Coronary artery (tissue), 2 donors: ENCODE results near the gene NFKBIL1.

ENCODE experiments used
- DNase-seq: peaks from one replicate; pipeline ENCODE4 v3.0.0-alpha.2; 2017; ENCODE audit warnings: low spot score
- H3K27ac ChIP-seq, 2 donors: fragments of 200-600 bp; sonication (generic); one replicate each; pipeline ENCODE4 v1.5.1; 2016 to 2019
- H3K4me3 ChIP-seq: fragments of 200-600 bp; sonication (generic); 2 replicates; pipeline ENCODE4 v1.5.1; 2016; ENCODE audit warnings: mild to moderate bottlenecking, moderate library complexity
- CTCF ChIP-seq: fragments of 200-600 bp; sonication (generic); IDR thresholded peaks from one replicate; pipeline ENCODE4 v1.5.1; 2019; ENCODE audit warnings: antibody characterized with exemption

Gene NFKBIL1

GRCh38 chr6:31534521-31535040 lies 12.8 kb upstream of the NFKBIL1 start:
- TF ChIP-seq CTCF, result no peak
- DNase-seq, result no peak

GRCh38 chr6:31535538-31536324 lies 11.7 kb upstream of the NFKBIL1 start:
- no peak for TF ChIP-seq CTCF
- no peak for DNase-seq
- H3K27ac ChIP-seq, result no peak overlapping the region
- no peak overlapping the region for H3K4me3 ChIP-seq

More at GRCh38 chr6:31534521-31535040, 12.8 kb upstream of the NFKBIL1 start:
- H3K4me3 ChIP-seq, result no peak overlapping the region
- H3K27ac ChIP-seq, result no peak overlapping the region

GRCh38 chr6:31538805-31539400 lies 8.5 kb upstream of the NFKBIL1 start:
- no peak for TF ChIP-seq CTCF
- Histone ChIP-seq H3K4me3 (peak overlapping the region; percentile 68), H3K27ac (no peak overlapping the region)
- DNase-seq, result no peak

- DNase-seq, result no peak
- TF ChIP-seq CTCF, result no peak
- H3K4me3 ChIP-seq, result peak overlapping the region; percentile 68
- peak overlapping the region; percentile 91 to 96 for H3K27ac ChIP-seq
These were observed 6.8 kb upstream of the NFKBIL1 start for GRCh38 chr6:31540640-31541039.

GRCh38 chr6:31541059-31541657 lies 6.2 kb upstream of the NFKBIL1 start:
- Histone ChIP-seq H3K27ac (peak overlapping the region; percentile 91 to 96), H3K4me3 (peak overlapping the region; percentile 68)
- DNase-seq, result no peak
- no peak for TF ChIP-seq CTCF

GRCh38 chr6:31541658-31542521 lies 5.5 kb upstream of the NFKBIL1 start, which contains the start of gene DDX39B:
TSS of gene DDX39B (minus strand) at chr6:31542003. CDS start at chr6:31540532, 1,471 bp downstream.
- H3K27ac ChIP-seq, result peak within 1 kb of the TSS; percentile 91 to 96
- peak within 1 kb of the TSS; percentile 68 for H3K4me3 ChIP-seq
- DNase-seq, result peak; percentile 96
- TF ChIP-seq CTCF, result no peak
